GM21825 (cell line): ENCODE data around the gene LIFR.

ENCODE experiments used
- ATAC-seq: cut with Tn5 transposase; IDR thresholded peaks from one replicate; pipeline ENCODE4 v1.9.1; 2021; ENCODE audit warnings: mild to moderate bottlenecking, moderate library complexity; ENCODE audit not compliant: unreplicated experiment

LIFR gene

GRCh38 chr5:38468202-38468673 lies 88.2 kb downstream of the LIFR start:
- no peak for ATAC-seq

- ATAC-seq: no peak
Observed at GRCh38 chr5:38467353-38468040, 88.9 kb downstream of the LIFR start.

GRCh38 chr5:38466424-38467189 lies 89.8 kb downstream of the LIFR start:
- ATAC-seq: no peak

- ATAC-seq: no peak
Observed at GRCh38 chr5:38465702-38466423, 90.6 kb downstream of the LIFR start.

GRCh38 chr5:38465061-38465460 lies 91.4 kb downstream of the LIFR start:
- no peak for ATAC-seq

- ATAC-seq: no peak
Observed at GRCh38 chr5:38463634-38464521, 92.6 kb downstream of the LIFR start.

- ATAC-seq: no peak
Observed at GRCh38 chr5:38462976-38463633, 93.3 kb downstream of the LIFR start.

GRCh38 chr5:38458174-38458573 lies 98.3 kb downstream of the LIFR start:
- ATAC-seq: no peak

GRCh38 chr5:38456657-38457399 lies 99.6 kb downstream of the LIFR start:
- no peak for ATAC-seq

- peak; percentile 46 for ATAC-seq
Observed at GRCh38 chr5:38455796-38456330, 100.6 kb downstream of the LIFR start.

- no peak for ATAC-seq
Observed at GRCh38 chr5:38453921-38454320, 102.5 kb downstream of the LIFR start.

GRCh38 chr5:38453506-38453905 lies 102.9 kb downstream of the LIFR start:
- peak; percentile 98 for ATAC-seq

- ATAC-seq: no peak
Observed at GRCh38 chr5:38452201-38452600, 104.2 kb downstream of the LIFR start.

GRCh38 chr5:38451074-38451725 lies 105.2 kb downstream of the LIFR start:
- ATAC-seq: no peak

- no peak for ATAC-seq
Observed at GRCh38 chr5:38450627-38451026, 105.8 kb downstream of the LIFR start.

- no peak for ATAC-seq
Observed at GRCh38 chr5:38448568-38449350, 107.7 kb downstream of the LIFR start.

GRCh38 chr5:38447786-38448185 lies 108.7 kb downstream of the LIFR start:
- no peak for ATAC-seq

GRCh38 chr5:38447056-38447455 lies 109.4 kb downstream of the LIFR start:
- no peak for ATAC-seq
